ENCODE measurements around the gene PITPNC1.
"Not testable (repeated sequence)": the region's sequence is repeated elsewhere in the genome, so short reads cannot be mapped to it uniquely, and the experiment has no call there.

The PITPNC1 gene

DNA sequence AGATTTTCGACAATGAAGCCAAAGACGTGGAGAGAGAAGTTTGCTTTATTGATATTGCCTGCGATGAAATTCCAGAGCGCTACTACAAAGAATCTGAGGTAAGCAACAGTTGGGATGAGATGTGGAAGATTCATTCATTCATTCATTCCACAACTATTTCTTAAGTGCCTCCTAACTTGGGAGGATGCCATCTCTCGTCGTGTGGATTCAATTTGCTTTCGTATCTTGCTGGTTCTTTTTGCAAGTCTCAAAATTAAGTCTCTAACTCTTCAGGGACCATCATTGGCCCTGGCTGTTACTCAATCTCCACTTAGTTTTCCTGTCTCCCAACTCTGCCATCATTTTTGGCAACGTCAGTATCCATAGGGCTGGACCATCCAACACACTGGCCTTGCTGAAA lies 255.1 kb downstream of the PITPNC1 start:
- no peak for DNase-seq

DNA sequence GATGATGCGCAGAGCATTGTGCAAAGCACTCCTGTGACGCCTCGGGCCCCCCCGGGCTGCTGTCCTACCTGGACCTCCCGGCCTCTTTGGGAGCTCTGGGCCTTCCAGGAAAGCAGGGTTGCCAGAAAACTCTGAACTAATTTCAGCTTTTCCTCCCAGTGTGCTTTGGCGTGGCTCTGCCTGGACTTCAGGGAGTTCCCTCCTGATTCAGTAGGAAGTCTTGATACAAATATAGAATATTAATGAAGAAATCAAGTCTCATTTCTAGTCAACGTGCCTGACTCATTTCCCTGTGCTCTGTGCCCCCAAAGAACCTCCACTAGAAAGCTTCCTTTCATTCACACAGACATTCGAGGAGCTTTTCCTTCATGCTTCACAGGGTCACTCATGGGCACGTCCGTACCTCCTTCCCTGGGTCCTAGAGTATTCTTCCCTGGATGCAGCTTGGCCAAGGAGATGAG lies 256.7 kb downstream of the PITPNC1 start:
- DNase-seq, result no peak

DNA sequence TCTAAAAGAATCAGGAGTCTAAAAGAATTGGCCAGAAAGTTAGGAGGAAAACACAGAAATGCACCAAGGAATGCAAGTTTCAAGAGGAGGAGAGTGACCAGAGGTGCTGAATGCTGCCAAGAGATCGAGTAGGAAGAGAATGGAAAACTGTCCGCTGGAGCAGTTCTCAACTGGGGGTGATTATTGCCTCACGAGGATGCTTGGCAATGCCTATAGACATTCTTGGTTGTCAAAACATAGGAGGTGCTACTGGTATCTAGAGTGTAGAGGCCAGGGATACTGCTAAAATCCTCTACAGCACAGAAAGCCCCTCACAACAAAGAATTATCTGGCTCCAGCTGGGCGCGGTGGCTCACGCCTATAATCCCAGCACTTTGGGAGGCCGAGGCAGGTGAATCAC lies 258.6 kb downstream of the PITPNC1 start:
- DNase-seq, result no peak

DNA sequence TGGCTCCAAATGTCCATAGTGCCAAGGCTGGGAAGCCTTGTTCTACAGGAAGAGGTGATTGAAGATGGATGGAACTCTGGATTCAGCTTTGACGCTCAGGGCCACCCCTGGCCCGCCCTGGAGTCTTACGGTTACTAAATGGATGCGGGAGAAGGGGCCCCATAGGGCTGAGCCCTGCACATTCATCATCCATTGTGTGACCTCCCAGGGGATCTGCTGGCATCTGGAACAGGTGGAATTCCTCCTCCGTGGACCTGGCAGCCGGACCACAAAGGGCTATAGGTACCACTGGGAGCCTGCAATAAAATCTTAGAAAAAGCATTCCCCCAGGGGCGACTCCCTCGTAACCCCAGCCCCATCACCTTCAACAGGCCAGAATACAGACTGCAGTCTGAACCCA lies 259.2 kb downstream of the PITPNC1 start:
- no peak for DNase-seq

DNA sequence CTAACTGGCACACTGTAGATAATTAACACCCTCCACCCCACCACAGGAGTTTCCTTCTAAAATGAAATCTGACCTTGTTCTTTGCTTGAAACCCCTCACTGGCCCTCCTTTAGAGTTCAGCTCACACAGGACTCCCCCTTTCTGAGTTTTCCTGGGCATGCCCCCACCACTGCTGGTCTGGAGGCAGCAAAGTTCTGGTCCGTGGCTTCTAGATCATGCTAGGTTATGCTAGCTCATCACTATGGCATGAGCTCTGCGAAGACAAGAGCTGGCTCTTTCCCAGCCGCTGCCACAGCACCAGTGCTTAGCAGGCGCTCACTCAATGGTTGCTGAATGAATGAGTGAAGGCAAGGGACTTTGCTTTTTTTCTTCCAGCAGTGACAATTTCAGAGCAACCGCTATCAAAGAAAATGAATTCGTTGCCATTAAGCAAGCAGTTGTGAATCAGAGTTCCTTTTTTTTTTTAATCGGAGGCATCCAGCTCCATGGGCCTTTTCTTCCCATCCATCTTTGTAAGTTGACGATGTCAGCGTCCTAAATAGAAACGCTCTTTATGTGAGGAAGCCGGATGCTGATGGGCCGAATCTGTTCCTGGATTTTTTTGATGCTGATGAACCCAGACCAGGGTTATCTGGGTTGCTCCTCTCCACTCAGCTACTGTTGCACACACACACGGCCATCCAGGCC lies 259.9 kb downstream of the PITPNC1 start:
- no peak for DNase-seq

DNA sequence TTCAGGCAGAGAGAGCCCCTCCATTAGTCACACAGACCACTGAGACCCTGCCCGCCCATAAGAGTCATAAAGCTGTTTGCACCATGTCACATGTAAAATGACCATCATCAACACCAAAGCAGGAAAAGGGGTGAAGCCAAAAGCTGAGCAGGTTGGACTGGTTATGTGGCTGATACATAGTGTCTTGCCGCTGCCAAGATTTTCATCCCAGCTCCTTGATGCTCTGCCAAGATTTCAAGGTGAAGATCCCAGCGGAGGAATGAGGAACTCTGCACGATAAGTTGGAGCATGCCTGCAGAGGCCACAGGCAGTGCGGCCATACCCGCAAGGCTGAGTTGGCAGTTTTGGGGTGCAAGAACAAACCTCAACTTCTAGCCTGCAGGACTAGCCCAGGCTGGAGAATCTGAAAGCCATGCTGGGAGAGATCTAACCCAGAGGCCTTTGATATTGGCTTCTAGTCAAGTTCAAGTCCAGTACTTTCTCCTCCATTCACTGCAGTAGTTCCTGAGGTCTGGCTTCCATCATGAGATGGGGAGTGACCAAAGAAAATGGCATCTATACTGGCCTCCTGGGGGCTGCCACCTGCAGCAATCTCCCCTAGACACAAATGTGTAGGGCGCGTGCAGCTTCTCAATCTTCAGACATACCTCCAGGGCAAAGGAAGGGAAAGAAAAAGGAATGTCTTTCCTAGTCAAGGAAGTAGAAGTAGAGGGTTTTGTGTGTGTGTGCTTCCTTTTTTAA lies 261.0 kb downstream of the PITPNC1 start:
- no peak for DNase-seq

DNA sequence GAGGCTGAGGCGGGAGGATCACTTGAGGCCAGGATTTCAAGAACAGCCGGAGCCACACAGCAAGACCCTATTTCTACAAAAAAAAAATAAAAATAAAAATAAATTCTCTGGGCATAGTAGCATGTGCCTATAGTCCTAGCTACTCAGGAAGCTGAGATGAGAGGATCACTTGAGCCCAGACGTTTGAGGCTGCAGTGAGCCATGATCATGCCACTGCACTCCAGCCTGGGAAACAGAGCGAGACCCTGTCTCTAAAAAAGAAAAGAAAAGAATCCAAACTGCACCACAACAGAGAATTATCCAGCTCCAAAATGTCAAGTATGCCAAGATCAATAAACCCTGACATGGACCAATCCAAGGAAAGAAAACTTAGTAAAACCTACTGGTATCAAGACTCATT lies 261.8 kb downstream of the PITPNC1 start:
- DNase-seq, result no peak

DNA sequence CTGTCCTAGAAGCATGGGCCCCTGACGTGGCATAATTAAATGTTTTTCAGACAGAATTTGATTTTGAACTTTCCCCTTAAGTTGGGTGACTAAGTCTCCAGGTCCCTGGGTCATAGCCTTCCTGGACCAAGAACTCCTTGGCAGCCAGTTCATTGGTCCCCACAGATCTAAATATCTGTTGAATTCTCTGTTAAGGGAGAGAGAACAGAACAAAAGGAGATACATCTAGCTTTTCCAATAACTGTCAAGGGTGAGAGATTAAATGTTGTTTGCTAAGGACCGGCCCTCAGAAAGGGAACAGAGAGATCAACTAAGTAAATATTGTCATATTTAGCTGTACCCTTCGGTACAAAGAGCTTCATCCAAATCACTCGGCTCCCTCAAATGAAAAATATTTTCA lies 262.5 kb downstream of the PITPNC1 start:
- DNase-seq, result no peak

DNA sequence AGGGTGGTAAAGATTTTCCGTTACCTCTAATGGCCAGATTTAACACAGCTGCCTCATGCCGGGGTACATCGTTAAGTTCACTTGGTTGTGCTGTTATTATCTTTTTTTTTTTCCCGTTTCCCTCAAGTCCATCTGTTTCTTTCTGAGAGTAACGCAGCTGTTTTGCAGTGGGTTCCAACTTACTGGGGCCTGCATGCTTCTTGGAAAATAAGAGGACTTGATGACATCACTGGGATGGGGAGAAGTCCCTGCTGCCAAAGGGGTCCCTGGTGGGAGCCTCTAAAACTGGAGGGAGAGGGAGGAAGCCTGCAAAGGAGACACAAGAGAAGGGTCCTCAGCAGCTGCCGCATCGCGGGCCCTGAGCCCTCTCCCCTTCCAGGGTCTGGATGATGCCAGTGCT lies 262.9 kb downstream of the PITPNC1 start:
- no peak for DNase-seq

DNA sequence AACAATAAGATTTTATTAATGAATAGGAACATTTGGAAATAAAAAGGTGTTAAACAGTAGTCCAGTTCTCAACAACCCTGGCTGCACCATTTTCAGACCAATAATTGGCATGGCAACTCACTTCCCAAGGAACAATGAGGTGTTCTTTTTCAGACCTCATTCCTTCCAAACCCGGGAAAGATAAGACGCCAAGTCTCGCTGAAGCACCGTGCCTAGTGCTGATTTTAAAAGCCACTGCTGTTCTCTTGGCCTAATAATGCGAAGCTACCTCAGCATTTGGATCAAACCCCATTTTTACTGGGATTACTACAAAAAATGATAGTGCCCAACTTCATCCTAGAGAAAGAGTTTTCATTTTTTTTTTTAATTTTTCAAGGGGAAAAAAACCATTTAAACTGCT lies 265.4 kb downstream of the PITPNC1 start:
- no peak for DNase-seq

DNA sequence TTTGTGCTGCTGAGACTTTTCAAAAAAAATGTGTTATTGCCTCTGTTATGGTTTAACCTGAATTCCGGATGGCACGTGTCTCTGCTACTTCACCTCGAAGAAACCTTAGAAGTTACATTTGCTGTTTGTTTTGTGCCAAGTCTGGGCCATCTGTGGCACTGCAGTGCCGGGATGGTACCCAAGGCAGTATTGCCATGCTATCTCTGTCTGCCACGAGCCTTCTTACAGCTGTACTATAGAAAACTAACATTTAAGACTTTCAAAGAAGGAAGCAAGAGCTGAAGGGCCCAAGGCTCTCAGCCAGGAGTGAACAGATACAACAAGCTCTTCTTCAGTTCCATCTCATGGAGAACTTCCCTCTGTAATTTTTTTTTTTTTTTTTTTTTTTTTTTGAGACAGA lies 267.0 kb downstream of the PITPNC1 start:
- DNase-seq, result no peak

DNA sequence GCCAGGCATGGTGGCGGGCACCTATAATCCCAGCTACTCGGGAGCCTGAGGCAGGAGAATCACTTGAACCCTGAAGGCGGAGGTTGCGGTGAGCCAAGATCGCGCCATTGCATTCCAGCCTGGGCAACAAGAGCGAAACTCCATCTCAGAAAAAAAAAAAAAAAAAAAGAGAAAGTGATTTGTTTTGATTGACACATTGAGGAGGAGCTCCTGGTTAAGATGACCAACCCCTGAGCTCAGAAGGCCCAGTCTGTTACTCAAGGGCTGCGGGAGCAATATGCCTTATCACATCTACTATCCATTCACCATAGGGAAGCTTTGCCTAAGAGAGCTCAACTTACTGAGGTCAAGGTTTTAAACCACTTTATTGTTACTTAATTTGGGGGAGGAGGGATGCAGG lies 268.1 kb downstream of the PITPNC1 start:
- not testable (repeated sequence) for DNase-seq

DNA sequence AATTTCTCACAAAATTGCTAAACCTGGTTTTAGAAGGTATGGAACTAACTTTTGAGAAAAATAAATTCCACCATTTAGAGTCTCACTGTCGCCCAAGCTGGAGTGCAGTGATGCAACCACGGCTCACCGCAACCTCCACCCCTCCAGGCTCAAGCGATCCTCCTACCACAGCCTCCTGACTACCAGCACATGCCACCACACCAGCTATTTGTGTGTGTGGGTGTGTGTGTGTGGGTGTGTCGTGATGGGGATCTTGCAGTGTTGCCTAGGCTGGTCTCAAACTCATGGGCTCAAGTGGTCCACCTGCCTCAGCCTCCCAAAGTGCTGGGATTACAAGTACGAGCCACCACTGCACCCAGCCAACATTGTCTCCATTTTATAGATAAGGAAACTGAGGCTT lies 269.4 kb downstream of the PITPNC1 start:
- DNase-seq, result no peak

DNA sequence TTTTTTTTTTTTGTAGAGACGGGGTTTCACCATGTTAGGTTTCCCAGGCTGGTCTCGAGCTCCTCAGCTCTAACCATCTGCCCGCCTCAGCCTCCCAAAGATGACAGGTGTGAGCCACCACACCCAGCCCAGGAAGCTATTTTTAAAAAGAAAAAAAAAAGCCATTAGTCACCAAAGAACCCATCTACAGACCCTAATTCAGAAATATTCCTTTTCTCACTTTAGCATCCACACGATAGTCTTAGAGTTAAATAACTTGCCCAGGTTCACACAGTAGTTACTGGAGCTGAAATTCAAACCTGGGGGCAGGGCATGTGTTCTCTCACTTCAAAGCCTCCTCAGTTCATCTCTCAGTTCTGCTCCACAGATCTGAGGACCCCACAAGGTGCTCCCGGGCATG lies 270.4 kb downstream of the PITPNC1 start:
- DNase-seq, result no peak

DNA sequence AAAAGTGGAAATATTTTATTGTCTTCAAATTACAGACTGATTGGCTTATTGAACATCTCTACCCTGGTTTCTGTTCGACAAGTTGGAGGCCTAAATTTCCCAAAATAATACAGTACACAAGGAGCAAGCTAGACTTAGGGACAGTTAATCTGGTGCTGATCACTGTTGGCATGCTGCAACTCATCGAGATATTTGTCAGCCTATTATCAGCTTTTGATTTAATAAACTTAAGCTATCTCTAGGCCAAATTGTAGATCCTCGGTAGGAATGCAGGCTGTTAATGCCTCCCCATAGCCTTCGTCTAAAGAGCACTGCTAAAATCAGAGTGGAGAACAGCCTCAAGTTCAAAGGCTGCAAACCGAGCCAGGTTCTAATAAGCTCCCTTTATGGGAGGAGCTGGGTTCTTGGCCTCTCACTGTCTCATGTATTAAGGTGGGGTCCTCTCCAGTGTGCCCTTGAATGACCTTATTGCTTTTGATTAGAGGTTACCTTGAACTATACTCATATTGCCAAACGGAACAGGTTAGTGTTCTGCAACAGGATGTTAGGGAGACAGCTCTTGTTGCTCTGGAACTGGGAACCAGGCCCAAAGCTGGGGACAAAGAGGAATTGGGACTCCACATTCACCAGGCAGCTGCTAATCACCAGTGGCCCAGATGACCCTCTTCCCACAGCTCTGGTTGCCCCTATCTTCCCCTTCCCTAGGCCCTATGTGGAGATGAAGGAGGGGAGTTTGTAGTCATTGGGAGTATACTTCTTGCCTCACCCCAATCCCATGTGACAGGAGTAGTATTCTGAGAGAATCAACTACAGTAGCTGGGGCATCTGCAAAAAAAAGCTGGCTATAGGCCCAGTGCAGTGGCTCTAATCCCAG lies 271.2 kb downstream of the PITPNC1 start:
- DNase-seq, result no peak

DNA sequence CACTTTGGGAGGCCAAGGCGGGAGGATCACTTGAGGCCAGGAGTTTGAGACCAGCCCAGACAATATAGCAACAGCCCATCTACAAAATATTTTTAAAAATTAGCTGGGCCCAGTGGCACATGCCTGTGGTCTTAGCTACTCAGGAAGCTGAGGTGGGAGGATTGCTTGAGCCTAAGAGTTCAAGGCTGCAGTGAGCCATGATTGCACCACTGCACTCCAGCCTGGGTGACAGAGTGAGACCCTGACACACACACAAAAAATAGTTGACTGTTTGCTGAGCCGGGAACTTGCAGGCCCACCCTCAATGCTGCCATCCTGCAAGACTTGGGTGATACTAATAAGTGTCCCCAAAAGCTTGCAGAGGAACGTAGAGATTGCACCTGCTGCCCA lies 271.8 kb downstream of the PITPNC1 start:
- DNase-seq, result not testable (repeated sequence)

DNA sequence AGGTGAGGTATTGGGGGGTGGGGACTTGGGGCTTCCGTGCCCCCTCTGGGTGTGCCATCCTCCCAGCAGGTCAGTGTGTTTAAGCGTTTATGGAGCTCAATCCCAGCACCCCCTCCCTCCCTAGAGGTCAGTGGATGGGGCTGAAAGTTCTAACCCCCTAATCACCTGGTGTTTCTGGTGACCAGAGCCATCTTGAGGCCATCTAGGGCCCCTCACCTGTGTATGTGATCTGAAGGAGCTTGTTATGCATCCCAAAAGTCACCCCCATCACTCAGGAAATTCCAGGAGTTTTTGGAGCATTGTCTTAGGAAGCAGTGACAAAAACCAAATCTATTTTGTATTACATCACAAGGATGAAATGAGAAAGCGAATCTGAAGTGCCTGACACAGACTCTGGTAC lies 272.8 kb downstream of the PITPNC1 start:
- DNase-seq, result no peak

DNA sequence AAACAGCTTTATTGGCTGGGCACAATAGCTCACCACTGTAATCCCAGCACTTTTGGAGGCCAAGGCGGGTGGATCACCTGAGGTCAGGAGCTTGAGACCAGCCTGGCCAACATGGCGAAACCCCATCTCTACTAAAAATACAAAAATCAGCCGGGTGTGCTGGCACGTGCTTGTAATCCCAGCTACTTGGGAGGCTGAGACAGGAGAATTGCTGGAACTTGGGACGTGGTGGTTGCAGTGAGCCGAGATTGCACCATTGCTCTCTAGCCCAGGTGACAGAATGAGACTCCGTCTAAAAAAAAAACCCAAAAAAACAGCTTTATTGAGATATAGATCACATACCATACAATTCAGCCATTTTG lies 274.1 kb downstream of the PITPNC1 start:
- DNase-seq, result not testable (repeated sequence)

DNA sequence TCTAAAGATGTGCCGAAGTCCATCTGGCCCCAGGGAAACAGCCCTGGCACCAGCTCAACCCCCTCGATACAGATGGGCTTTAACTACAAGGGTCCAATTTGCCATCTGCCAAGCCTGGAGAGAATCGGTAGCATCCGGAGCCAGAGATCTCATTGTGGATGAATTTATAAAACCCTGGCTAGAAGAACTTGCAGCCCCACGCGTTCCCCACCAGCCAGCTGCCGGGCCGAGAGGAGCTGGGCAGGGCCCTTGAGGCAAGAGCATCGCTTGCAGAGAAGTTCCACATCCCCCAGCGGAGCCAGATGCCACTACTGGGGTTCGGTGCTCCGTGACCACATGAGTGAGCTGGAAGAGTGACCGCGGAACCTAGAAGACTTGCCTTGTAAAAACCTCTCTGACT lies 275.4 kb downstream of the PITPNC1 start:
- DNase-seq, result no peak

DNA sequence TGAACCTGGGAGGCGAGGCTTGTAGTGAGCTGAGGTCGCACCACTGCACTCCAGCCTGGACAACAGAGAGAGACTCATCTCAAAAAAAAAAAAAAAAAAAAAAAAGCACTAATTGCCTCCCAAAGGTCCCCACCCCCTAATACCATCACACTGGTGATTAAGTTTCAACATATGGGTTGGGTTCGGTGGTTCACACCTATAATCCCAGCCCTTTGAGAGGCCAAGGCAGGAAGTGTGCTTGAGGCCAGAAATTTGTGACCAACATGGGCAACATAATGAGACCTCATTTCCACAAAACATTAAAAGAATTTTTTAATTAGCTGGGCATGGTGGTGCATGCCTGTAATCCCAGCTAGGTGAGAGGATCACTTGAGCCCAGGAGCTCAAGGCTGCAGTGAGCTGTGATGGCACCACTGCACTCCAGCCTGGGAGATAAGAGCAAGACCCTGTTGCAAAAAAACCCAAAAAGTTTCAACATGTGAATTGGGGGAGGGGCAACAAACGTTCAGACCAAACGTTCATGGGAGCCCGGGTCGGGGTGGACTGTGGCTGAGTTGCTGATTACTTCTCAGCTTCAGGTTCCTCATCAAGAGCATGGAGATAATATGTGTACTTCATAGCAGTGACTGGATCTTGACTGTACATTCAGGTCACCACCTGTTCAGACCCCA lies 278.5 kb downstream of the PITPNC1 start:
- no peak for DNase-seq

DNA sequence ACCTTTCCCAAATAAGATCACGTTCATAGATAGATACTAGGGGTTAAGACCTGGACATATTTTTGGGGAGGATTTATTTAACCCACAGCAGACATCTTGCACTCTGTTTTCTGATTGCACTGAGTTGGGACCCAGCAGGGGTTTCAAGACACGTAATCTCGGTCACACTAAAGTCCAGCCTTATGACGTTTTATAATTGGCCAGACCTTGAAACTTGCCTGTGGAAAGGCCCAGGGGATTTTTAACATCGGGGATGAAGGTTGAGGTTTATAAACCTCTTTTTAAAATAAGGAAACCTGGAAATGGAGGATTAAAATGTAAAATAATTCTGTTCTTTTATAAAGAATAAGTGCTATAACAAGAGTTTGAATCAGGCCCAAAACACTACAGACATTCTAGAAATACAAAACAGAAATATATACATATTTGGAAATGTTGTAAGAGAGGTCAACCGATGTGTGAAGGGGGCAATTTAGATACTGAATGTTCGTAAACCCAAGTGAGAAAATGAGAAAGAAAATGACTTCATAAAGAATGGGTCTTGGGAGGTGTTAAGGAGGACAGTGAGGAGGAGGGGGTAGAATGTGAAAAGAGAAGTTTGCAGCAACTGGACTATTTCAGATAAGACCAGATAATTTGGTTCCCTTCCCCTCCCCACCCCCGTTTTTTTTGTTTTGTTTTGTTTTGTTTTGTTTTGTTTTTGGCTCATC lies 279.6 kb downstream of the PITPNC1 start:
- DNase-seq, result no peak

DNA sequence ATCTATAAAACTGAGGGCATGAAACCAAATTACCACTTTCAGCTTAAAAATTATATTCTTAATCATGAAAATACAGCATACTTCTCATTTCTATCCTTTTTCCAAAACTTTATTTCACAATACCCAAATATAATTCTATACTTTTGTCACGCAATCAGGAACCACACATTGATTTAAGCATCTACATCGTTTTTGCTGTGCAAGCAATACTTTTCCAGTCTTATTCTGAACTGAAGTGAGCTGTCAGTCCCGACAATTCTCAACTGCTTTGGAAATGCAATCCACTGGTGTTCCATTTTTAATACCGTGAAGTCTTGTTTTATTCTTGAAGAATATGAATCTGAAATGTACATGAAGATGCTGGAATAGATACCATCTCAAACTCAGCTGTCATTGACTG lies 280.5 kb downstream of the PITPNC1 start:
- DNase-seq, result no peak

DNA sequence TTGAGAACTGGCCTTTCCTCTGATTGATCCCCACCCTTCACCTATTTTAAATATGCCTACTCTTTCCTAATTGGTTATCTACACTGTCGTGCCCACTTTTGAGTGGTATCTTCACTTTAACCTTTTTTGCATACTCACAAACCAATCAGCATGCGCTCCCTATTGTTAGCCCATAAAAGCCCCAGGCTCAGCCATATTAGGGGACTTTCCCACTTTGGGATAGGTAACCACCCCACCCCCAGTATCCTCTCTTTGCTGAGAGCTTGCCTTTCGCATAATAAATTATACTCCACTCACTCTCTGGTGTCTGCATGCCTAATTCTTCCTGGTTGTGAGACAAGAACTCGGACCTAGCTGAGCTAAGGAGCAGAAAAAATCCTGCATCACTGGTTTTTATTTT lies 281.2 kb downstream of the PITPNC1 start:
- DNase-seq, result no peak

Data from CD4-positive, alpha-beta T cell treated with Interleukin-4 for 1 hour (primary cell).